Fibroblast of gingiva (primary cell): ENCODE data around the gene RMDN2.
"Not testable (repeated sequence)": the region's sequence is repeated elsewhere in the genome, so short reads cannot be mapped to it uniquely, and the experiment has no call there.

Source experiments
- DNase-seq: peaks from one replicate; pipeline ENCODE4 v3.0.0-alpha.2; 2011; ENCODE audit warnings: low read depth

RMDN2 gene

GRCh38 chr2:37992601-37993000 is 67.5 kb downstream of the RMDN2 start:
- DNase-seq = no peak

- peak; percentile 2 for DNase-seq
These were observed 68.1 kb downstream of the RMDN2 start for GRCh38 chr2:37993143-37993542.

GRCh38 chr2:37997629-37998028 is 72.5 kb downstream of the RMDN2 start:
- DNase-seq = no peak

- no peak for DNase-seq
These were observed 75.6 kb downstream of the RMDN2 start for GRCh38 chr2:38000485-38001222.

GRCh38 chr2:38010187-38010586 is 85.1 kb downstream of the RMDN2 start:
- DNase-seq = not testable (repeated sequence)

GRCh38 chr2:38010995-38011394 is 85.9 kb downstream of the RMDN2 start:
- DNase-seq = no peak

- DNase-seq = no peak
These were observed 88.2 kb downstream of the RMDN2 start for GRCh38 chr2:38013158-38013752.

- DNase-seq = no peak
These were observed 91.1 kb downstream of the RMDN2 start for GRCh38 chr2:38016219-38016618.

GRCh38 chr2:38017836-38018235 is 92.7 kb downstream of the RMDN2 start:
- no peak for DNase-seq

- not testable (repeated sequence) for DNase-seq
These were observed 95.4 kb downstream of the RMDN2 start for GRCh38 chr2:38020359-38021069.

DNA sequence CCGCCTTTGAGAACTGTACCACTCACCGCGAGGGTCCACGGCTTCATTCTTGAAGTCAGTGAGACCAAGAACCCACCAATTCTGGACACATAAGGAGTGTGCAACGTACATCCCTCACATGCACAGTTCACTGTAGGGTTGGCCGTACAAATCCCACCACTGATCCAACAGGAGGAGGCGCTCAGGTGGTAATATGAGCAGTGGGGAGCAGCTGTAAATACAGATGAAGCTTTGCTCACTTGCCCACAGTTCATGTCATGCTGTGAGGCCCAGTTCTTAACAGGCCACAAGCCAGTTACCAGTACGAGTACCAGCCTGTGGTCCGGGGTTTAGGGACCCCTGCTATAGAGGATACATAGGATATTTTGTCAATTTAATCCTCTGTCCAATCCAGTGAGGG is 96.5 kb downstream of the RMDN2 start:
- no peak for DNase-seq

- no peak for DNase-seq
These were observed 101.8 kb downstream of the RMDN2 start for GRCh38 chr2:38026846-38027245.

- no peak for DNase-seq
These were observed 103.7 kb downstream of the RMDN2 start for GRCh38 chr2:38028829-38029228.

- DNase-seq = no peak
These were observed 104.4 kb downstream of the RMDN2 start for GRCh38 chr2:38029512-38029911.

DNA sequence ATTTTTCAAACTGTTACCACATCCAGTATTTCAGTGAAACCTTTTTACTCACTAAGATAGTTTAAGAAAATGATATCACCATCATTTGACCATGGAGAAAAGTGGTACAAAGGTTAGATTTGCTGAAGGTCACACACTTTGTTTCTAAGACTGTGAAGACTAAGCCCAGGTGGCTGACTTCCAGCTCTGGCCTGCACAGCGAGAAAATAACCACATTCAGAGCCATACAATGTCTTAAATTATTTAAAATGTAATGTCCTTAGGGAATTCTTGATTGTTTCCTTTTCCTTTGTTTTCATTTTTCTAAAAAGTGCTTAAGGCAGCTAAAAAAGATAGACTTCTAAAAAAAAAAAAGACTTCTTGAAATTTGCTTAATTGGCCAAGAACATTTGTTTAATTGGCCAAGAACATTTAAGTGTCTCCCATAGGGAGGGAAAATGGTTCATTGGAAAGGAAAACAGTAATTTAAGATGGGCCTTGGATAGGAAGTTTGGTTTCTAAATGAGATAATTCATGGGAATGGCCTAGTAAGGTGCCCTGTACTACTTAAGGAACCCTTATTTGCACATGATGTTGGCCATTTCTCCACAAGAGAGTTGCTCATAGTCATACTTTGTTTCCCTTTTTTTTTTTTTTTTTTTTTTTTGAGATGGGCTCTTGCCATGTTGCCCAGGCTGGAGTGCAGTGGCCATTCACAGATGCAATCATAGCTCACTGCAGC is 105.7 kb downstream of the RMDN2 start:
- peak; percentile 78 for DNase-seq

DNA sequence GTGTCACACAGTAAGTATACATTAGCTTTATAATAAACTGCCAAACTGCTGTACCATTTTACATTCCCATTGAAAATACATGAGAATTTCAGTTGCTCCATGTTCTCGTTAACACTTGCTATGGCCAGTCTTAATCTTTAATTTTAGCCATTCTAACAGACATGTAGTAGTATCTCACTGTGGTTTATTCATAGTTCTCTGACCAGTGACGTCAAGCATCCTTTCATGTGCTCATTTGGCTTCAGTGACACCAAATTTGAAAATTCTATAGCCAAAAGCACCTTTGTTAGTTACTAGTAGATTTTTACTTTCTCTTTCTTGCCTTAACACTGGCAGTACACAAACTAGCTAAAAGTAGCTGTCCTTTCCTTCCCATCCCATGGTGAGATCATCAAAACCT is 107.9 kb downstream of the RMDN2 start:
- no peak for DNase-seq

- DNase-seq = peak; percentile 39
These were observed 108.6 kb downstream of the RMDN2 start for GRCh38 chr2:38033646-38034045.

GRCh38 chr2:38035968-38036367 is 110.9 kb downstream of the RMDN2 start:
- no peak for DNase-seq

- peak; percentile 78 for DNase-seq
These were observed 112.2 kb downstream of the RMDN2 start for GRCh38 chr2:38037325-38037724.

- peak; percentile 86 for DNase-seq
These were observed 112.9 kb downstream of the RMDN2 start for GRCh38 chr2:38037757-38038621.

- no peak for DNase-seq
These were observed 113.6 kb downstream of the RMDN2 start for GRCh38 chr2:38038682-38039081.
